ENCODE data around the gene AARS2.
A peak's percentile ranks its signal among the peaks of the same experiment; 100 is the strongest.

Gene AARS2

DNA sequence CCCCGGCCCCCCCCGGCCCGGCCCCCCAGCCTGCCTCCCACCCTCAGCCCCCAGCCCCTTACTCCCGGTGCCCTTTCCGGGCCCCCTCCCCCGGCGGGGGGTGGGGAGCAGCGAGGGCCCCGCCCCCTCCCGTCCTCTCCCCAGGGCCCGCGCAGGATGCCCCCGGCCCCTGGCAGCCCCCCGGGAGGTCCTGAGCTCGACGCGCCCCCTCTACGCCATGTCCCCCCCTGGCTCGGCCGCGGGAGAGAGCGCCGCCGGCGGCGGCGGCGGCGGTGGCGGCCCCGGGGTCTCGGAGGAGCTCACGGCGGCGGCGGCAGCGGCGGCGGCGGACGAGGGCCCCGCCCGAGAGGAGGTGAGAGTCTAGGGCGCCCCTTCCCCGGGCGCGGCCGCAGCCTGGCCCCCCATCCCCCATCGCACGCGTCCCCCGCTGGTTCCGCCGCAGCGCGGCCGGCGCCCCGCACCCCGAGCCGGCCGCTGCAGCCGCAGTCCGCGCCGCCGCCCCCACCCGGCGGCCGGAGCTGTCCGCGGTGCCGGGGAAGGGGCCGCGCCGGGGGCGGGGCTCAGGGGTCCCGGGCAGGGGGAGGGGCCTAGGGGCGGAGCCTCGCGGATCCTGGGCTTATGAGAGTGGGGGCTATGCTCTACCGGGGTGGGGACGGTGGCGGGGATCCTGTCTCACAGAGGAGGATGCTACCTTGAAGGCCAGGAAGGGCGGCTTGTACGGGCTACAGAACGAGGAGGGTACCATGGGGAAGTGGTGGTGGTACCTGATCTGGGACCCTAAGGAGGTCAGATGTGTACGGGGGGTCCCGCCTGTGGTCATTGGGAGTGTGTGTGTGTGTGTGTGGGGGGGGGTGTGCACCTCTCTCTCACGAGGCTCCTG lies 42.4 kb downstream of the AARS2 start:
- no peaks in the 10 kb centered on the region for H3K9me2 ChIP-seq (ENCODE audit: low read depth, low read length)
- H3K79me2 ChIP-seq (ENCODE audit: insufficient read depth, low read length), result no peaks in the 10 kb centered on the region
- peak overlapping the region; percentile 36 for H3K4me3 ChIP-seq (ENCODE audit: low read depth, low read length, poor library complexity, severe bottlenecking)
- no peak overlapping the region for H3K9ac ChIP-seq (ENCODE audit: low read length)
- H3K4me2 ChIP-seq (ENCODE audit: low read length), result peak overlapping the region; percentile 41; the same call in 1 of the 2 replicates
- H3K27ac ChIP-seq (ENCODE audit: low read depth, low read length, poor library complexity, severe bottlenecking), result no peak overlapping the region
- H3K36me3 ChIP-seq (ENCODE audit: insufficient read depth, low read length), result no peaks in the 10 kb centered on the region
- no peaks in the 10 kb centered on the region for H3K9me3 ChIP-seq (ENCODE audit: low read length)
- no peaks in the 10 kb centered on the region for H4K20me1 ChIP-seq (ENCODE audit: insufficient read depth, low read length)
- H2AFZ ChIP-seq (ENCODE audit: low read length), result no peak overlapping the region
- H3K4me1 ChIP-seq (ENCODE audit: insufficient read depth, low read length, severe bottlenecking), result peaks cover 2% of the 10 kb centered on the region
- peaks cover 6% of the 10 kb centered on the region; the same call in 1 of the 2 replicates for H3K27me3 ChIP-seq (ENCODE audit: insufficient read depth, low read length)
- H3F3A ChIP-seq (ENCODE audit: insufficient read depth, low read length), result no peaks in the 10 kb centered on the region
- TF ChIP-seq CTCF (IDR thresholded peaks at IDR 0.05; ENCODE audit: low read length) (no peak), EZH2 (IDR thresholded peaks at IDR 0.05; ENCODE audit: borderline replicate concordance, low read length) (no peak)

DNA sequence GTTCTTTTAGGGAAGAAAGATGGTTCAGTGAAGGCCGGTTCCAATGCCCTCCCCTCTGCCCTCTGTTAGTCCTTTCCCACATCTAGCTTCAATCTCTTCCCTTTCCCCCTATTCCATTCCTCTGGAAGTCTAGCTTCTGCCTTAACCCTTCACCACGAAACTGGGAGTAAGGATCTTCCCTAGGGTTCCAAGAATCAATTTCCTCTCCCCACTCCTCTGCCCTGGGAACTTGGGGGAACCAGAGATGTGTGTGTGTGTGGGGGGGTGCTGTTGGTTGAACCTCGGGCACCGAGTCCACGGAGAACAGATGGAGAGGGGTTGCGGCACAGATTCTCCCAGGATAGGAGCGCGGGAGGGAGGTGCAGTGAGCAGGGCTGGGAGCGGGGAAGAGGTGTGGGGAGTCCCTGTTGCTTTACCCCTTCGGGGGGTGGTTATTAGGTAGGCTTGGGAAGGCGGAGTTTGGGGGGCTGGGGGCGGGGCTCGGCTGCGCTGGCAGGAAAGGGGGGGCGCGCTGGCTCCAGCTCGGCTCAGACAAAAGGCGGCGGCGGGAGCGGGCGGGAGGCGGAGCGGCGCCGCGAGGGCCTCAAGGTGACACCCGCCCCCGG lies 43.1 kb downstream of the AARS2 start, which contains the start of gene TMEM151B:
TMEM151B (plus strand) TSS at position 530 of the 605 bp plus-strand sequence. CDS start 293 bp downstream, outside the sequence.
- TF ChIP-seq EZH2 (IDR thresholded peaks at IDR 0.05; ENCODE audit: borderline replicate concordance, low read length), result no peak
- TF ChIP-seq CTCF (IDR thresholded peaks at IDR 0.05; ENCODE audit: low read length), result no peak
- Histone ChIP-seq H3F3A (ENCODE audit: insufficient read depth, low read length) (no peaks in the 10 kb centered on the region), H3K4me1 (ENCODE audit: insufficient read depth, low read length, severe bottlenecking) (peaks cover 5% of the 10 kb centered on the region), H3K9me3 (ENCODE audit: low read length) (no peaks in the 10 kb centered on the region), H3K79me2 (ENCODE audit: insufficient read depth, low read length) (no peaks in the 10 kb centered on the region), H3K36me3 (ENCODE audit: insufficient read depth, low read length) (no peaks in the 10 kb centered on the region), H3K9me2 (ENCODE audit: low read depth, low read length) (no peaks in the 10 kb centered on the region), H4K20me1 (ENCODE audit: insufficient read depth, low read length) (no peaks in the 10 kb centered on the region), H3K4me2 (ENCODE audit: low read length) (peak within 1 kb of the TSS; percentile 41; the same call in 1 of the 2 replicates), H3K27me3 (ENCODE audit: insufficient read depth, low read length) (peaks cover 6% of the 10 kb centered on the region; the same call in 1 of the 2 replicates), H3K9ac (ENCODE audit: low read length) (no peak within 1 kb of the TSS), H2AFZ (ENCODE audit: low read length) (no peak within 1 kb of the TSS), H3K27ac (ENCODE audit: low read depth, low read length, poor library complexity, severe bottlenecking) (no peak within 1 kb of the TSS), H3K4me3 (ENCODE audit: low read depth, low read length, poor library complexity, severe bottlenecking) (peak within 1 kb of the TSS; percentile 36)

DNA sequence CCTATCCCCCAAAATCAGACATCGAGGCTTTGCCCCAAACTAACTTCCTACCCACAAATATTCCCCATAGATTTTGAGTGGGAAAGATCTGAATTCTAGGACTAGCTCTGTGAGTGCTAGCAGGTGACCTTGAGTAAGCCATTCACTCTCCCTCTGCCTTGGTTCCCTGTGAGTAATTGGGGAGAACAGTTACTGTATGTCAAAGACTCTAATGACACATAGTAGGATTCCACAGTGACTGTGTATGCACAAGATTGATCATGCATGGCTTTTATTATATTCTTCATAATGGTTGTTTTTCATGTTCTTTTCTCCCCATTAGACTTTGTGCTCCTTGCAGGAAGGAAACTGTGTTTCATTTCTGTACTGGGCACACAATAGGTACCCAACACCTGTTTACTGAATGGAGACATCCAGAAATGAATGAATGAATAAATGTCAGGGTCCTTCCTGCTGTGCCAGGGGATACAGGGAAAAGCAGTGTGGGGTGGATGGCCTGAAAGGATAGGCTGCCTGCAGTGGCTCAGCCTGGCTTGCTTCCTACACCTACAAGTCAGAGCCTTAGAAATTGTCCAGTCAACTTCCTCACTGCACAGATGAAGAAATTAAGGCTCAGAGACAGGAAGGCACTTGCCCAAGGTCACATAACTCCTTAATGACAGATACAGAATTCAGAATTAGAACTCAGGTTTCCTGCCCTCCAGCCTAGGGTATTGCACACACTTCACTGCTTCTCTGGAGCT lies 43.8 kb downstream of the AARS2 start:
- peaks cover 10% of the 10 kb centered on the region for H3K4me1 ChIP-seq (ENCODE audit: insufficient read depth, low read length, severe bottlenecking)
- H3K27me3 ChIP-seq (ENCODE audit: insufficient read depth, low read length), result peaks cover 6% of the 10 kb centered on the region; the same call in 1 of the 2 replicates
- no peak overlapping the region for H3K27ac ChIP-seq (ENCODE audit: low read depth, low read length, poor library complexity, severe bottlenecking)
- TF ChIP-seq EZH2 (IDR thresholded peaks at IDR 0.05; ENCODE audit: borderline replicate concordance, low read length) (no peak), CTCF (IDR thresholded peaks at IDR 0.05; ENCODE audit: low read length) (no peak)
- H3K4me3 ChIP-seq (ENCODE audit: low read depth, low read length, poor library complexity, severe bottlenecking), result no peak overlapping the region
- no peaks in the 10 kb centered on the region for H3F3A ChIP-seq (ENCODE audit: insufficient read depth, low read length)
- no peaks in the 10 kb centered on the region for H3K9me2 ChIP-seq (ENCODE audit: low read depth, low read length)
- no peak overlapping the region for H3K9ac ChIP-seq (ENCODE audit: low read length)
- H3K4me2 ChIP-seq (ENCODE audit: low read length), result no peak overlapping the region
- no peaks in the 10 kb centered on the region for H3K79me2 ChIP-seq (ENCODE audit: insufficient read depth, low read length)
- no peak overlapping the region for H2AFZ ChIP-seq (ENCODE audit: low read length)
- H4K20me1 ChIP-seq (ENCODE audit: insufficient read depth, low read length), result no peaks in the 10 kb centered on the region
- no peaks in the 10 kb centered on the region for H3K36me3 ChIP-seq (ENCODE audit: insufficient read depth, low read length)
- no peaks in the 10 kb centered on the region for H3K9me3 ChIP-seq (ENCODE audit: low read length)

Measured in OCI-LY1 (cell line).